NB4 (cell line): ENCODE results near the gene C5orf46.

Source experiments
- CTCF ChIP-seq: IDR thresholded peaks from one replicate; pipeline ENCODE4 v1.5.1; 2012; ENCODE audit warnings: low read depth, low read length
- MYC ChIP-seq: IDR thresholded peaks from 2 replicates; pipeline ENCODE4 v1.6.1; 2011; ENCODE audit warnings: low read depth, low read length
- POLR2A ChIP-seq: IDR thresholded peaks from 2 replicates; pipeline ENCODE4 v1.6.1; 2011; ENCODE audit warnings: mild to moderate bottlenecking; ENCODE audit not compliant: insufficient read length; ENCODE audit errors: extremely low read depth
- TF ChIP-seq, protein P1 (sequence below): IDR thresholded peaks from 2 replicates; pipeline ENCODE4 v1.6.1; 2011; ENCODE audit warnings: low read depth, low read length

DNA sequence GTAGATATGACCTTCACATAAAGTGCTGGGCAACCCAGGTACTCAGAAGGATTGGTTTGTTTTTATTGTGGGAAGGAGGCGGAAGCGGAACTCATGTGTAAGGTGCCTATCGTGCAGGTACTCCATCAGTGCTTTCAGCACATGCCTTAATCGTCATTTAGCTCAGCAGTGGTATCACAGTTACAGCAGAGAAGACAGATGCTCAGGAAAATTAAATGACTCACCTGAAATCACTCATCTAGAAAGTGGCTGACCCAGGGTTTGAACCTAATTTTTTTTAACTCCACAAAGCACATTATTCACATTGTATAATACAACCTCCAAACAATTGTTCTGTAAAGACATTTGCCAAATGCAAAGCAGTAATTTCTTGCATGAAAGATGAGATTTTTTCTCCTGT is 2.2 kb downstream of the C5orf46 start:
- TF ChIP-seq CTCF (no peak), POLR2A (no peak), MYC (no peak)
- TF ChIP-seq, protein P1, sequence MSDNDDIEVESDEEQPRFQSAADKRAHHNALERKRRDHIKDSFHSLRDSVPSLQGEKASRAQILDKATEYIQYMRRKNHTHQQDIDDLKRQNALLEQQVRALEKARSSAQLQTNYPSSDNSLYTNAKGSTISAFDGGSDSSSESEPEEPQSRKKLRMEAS: no peak
